Inflammatory macrophage treated with lipopolysaccharide for 4 hours (primary cell): ENCODE measurements around the gene EPB41L1.

Source experiments
- DNase-seq: peaks from one replicate; pipeline ENCODE4 v3.0.0-alpha.2; 2020

Gene EPB41L1

DNA sequence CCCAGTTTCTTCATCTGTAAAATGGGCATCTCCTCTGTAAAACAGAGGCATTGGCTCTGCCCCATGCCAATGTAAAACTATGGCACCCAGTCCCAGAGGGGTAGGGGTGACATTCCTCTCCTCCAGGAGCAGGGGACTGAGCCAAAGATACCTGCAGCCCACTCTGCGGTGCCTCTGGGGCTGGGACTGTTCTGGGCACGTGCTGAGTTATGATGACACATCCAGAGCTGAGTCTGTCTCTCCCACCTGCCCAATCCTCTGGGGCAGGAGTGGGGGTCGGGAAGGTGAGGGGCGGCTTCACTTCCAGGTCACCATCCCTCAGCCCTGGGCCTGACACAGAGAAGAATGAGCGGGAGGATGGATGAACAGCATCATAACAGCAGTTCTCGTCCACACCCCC lies 111.6 kb downstream of the EPB41L1 start:
- DNase-seq, result no peak

DNA sequence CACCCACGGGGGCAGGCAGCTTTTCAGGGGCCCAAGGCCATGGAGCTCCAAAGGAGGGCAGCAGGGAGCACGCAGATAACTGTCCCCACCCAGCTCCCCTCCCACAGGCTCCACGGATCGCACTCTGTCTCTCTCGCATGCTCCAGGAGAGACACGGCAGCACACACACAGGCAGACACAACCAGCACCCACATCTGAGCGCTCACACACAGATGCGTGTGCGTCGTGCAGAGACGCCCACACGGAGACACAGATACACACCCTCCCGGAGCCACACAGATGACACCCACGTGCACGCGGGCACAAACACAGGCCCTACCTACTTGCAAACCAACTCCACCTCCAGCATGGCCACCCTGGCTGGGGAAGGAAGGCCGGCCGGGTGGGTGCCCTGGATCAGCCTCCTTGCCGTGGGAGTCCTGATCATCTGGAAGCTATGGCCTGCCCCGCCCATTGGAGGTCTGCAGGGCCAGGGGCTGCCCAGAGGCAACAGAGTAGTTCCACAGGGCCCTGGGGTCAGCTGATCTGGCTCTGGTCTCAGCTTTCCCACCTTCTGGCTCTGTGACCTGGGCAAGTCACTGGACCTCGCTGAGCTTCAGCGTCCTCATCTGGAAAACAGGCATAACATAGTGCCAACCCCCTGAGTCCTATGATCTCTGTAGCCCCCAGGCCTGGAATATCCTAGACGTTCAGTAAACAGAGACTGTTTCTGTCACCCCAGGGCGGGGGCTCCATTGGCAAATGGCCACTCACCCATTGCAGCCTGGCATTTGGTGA lies 113.3 kb downstream of the EPB41L1 start:
- no peak for DNase-seq

DNA sequence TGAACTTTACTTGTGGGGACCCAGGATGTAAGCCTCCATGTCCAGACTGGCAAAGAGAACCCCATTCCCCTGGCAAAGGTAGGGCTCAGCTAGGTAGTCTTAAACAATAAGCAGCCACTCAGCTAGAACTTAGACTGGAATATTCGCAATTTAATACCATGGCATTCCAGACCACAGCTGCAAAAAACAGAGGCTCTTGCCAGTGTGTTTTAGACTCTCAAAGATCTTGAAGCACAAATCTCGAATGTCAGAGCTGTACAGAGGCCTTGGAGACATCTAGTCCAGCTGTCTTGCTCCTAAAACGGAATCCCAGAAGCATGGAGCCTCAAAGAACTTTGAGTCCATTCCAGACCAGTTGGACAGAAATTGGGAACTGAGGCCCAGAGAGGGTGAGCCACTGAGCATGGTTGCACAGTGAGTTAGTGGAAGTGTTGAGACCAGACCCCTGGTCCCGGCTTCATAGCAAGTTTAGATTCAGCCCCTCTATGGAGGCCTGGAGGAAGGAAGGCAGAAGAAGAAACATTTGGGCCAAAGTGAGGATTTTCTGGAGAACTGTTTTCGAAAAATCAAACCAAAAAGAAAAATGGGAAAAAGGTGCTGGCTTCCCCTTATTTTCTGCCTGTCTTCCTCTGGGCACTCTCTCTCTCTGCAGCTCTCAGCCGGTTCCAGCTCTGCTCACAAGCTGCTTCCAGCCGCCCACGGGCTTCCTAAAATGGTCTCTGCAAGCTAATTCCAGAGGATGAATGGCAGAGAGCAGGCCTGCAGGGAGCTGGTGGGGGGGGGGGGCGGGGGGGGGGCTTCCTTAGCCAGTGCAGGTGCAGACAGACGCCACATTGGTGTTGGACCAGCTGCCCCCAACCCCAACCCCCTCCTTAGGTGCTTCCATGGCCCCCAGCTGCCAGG lies 114.2 kb downstream of the EPB41L1 start:
- no peak for DNase-seq

DNA sequence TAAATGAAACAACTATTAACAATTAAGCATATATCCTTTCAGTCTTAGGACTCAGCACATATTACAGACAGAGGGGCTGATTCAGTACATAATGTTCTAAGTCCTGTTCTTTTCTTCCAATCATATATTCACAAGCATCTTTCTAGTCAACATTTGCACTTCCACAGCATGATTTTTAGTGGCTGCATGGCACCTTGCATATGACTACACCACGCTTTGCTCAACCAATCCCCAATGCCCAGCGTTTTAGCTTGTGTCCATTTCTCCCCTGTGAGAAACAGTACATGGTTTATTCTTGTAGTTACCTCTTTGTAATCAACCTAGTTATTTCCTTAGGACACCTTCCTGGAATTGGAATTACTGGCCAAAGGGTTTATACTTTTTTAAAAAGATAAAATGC lies 115.0 kb downstream of the EPB41L1 start:
- DNase-seq, result no peak

DNA sequence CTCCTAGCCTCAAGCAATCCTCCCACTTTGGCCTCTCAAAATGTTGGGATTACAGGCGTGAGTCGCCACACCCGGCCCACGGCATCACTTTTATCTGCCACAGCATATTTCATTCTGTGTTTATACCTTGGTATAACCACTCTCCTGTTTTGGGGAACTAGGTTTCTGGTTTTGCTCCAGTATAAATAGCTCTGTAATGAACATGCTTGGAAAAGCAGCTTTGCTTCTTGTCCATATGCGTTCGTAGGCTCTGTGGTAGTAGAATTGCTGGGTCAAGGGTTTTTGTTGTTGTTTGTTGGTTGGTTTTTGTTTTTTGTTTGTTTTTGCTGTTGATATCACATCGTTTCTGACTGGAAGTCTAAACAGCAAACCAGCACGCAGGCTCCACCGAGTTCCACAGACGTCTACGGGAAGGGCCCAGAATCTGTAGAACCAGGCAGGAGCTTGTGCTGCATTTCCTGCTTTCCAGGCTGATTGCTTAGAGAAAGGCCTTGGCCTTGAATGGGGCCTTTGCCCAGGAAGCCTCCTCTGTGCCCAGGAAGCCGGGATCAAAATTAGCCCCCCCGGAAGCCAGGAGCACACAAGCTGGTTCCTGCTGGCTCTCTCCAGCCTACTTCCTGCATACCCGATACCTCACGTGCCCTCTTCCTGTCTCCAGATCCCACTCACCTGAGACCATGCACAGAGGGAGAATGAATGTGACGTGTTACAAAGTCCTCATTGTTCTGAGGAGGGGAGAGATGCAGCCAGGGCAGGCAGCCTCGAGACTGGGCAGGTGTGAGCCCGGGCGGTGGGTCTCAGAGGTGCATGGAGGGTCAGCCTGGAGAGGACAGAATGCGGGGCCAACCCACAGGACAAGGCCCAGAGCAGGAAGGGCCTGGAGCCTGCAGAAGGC lies 116.5 kb downstream of the EPB41L1 start:
- DNase-seq, result no peak

DNA sequence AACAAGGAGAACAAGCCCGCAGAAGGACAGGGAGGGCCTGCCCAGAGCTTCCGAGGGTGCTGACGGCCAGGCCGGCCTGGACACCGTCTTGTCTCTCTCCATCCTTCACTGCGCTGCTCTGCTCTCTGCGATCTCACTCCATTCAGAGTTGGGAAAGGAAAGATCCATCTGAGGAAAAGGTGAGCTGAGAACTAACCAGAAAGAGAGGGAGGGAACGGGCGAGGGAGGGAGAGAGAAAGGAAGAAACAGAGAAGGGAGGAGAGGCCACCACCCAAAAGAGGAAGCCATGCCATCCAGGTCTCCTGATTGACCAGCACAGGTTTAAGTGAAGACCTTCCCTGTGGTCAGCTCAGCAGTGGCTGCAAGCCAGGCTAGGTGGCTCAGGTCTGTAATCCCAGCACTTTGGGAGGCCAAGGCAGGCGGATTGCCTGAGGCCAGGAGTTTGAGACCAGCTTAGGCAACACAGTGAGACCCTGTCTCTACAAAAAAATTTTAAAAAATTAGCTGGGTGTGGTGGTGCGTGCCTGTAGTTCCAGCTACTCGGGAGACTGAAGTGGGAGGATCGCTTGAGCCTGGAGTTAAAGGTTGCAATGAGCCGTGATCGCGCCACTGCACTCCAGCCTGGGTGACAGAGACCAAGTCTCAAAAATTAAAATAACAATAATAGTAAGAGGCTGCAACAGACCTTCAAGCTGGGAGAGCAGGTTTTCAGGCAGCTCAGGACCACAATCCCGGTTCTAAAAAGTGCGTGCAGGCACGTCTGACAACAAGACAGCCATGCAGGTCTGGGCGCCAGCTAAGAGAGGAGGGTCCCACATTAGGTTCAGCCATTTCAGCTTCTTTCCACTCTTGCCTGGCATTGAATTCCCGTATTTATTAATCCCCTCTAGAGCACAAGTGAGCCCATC lies 117.4 kb downstream of the EPB41L1 start:
- DNase-seq, result no peak

DNA sequence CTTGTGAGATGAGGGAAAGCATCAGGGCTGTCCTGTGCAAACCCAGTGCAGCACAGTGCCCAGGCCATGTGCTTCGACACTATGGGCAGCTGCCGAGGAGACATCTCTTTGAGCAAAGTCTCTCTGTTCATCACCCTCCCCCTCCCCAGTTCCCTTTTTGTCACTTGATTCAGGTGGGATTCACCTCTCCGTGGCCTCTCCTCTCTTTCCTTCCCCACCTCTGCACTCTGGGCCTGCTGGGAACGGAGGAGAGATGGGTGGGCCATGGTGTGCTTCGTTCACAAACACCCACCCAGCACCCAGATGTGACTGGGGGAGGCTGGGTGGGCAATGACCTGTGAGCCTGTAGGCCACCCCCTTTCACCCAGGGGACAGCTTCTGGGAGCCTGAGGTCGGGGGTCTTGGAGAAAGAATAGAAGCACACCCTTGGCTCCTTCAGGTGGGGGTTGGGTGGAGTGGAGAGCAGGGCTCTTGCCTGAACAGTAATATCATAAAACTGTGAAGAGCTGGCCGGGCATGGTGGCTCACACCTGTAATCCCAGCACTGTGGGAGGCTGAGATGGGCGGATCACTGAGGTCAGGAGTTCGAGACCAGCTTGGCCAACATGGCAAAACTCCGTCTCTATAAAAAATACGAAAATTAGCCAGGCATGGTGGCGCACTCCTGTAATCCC lies 118.1 kb downstream of the EPB41L1 start:
- DNase-seq, result no peak

DNA sequence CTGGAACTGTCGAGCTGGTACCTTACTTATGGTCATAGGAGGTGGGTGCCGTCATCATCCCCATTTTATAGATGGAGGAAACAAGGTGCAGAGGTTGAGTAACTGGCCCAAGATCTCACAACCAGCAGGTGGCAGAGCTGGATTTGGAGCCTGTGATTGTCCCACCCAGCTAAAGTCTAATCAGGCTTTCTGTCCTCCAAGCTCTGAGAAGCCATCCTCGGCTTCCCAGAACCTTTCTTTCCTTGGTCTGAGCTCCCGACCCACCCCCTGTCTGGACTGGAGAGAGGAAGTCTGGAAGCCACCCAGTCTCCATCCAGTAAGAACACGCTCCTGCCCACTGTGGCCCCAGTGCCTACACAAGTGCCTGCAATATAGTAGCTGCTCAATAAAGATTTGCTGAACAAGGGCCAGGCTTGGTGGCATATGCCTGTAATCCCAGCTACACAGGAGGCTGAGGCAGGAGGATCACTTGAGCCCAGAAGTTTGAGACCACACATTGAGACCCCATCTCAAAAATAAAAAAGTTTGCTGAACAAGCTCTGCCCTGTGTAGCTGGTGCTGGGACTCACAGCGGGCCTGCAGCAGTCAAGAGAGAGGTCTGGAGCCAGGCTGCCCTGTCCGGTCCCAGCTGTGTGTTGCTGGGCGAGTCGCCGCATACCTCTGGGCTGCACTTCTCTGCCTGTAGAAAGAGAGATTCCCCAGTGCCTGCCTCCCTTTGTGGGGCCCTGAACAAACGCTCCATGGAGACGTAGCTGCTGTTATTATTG lies 119.1 kb downstream of the EPB41L1 start:
- DNase-seq, result no peak

DNA sequence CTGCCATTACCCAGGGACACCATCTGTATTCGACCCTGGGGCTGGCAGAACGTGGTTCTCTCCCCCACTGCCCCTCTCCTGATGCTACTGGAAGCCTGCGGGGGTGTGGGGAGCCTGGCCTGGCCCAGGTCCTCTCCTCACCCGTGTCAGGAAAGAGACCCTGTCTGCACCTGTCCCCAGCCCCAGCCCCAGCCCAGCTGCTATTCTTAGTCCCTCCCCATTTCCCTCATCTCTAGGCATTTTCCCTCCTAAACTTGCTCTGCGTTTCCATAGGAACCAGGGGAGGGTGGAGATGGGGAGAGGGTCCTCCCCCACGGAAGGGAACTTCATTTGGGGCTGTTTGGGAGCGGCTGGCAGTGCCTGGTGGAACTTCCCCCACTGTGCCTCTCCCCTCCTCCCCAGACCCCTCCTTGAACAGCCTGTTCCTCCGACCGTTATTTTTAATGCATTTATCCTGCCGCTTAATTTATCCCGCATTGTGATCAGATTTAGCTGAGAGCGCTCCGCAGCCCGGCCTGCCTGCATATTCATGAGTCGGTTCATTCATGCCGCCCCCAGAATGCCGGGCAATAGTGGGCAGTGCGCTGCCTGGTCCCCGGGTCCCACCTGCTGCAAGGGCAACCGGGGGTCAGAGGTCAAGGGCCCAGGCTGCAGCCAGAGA lies 119.8 kb downstream of the EPB41L1 start:
- no peak for DNase-seq

DNA sequence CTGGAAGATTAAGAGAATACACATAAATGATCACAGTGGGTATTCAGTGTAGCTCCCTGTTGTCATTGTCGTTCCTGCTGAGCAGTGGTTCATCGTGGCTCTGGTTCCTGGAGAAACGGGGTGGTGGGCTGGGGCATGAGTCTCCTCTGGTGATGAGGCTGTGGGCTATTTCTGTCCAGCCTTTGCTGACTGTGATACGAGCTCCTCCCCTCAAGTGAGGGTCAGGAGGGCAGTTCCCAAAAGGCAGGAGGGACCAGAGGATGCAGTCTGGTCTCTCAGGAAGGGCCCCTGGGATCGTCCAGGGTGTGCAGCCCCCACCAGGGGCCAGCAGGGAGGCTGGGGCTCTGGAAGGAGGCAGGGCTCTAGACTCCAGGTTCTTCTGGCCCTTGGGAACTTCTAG lies 120.5 kb downstream of the EPB41L1 start:
- DNase-seq, result no peak

DNA sequence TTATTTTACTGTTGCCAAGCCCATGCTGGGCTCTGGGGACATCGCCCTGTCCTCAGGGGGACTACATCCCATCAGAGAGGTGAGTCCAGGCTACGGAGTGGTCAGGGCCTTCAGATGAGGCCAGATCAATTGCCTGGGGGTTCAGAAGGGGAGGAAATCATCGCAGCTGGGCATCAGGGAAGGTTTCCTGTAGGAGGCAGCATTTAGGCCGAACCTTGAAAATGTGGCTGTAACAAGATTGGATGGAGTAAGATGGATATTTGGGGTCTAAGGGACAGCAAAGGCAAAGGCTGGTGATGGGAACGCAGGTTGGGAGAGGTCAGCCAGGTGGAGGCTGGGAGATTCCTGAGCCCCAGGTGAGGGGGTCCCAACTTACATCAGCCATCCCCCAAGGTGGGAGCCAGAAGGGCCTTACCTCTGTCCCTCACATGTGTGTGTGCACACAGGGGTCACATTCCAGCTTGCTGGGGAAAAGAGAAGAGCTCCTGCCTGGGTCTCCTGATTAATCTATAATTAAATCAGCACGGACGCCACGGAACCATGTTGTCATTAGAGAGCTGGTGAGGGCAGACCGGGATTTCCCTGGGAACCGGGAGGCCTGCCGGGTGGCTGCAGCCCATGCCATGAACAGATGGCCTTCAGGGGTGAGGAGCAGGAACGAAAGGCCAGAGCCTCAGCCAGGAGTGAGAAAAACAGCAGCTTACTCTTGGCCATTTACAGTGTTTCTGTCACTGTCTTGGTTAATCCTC lies 121.1 kb downstream of the EPB41L1 start:
- no peak for DNase-seq

DNA sequence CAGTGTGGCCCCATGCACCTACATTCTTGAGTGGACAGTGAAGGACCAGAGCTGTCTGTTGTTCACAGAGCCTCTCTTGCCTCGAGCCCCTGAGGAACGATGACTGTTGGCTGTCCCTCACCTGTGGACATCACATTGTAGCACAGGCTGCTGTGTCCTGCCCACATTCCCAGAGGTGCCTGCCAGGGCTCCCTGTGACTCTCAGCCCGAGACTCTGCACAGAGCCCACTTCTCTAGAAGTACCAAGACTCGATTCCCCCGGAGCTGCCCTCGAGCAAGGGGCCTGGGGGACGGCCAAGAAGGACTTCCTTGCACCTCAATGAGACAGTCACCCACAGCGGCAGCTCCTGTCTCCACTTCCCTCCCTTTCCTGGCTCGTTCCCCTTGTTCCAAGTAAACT lies 123.0 kb downstream of the EPB41L1 start:
- no peak for DNase-seq

DNA sequence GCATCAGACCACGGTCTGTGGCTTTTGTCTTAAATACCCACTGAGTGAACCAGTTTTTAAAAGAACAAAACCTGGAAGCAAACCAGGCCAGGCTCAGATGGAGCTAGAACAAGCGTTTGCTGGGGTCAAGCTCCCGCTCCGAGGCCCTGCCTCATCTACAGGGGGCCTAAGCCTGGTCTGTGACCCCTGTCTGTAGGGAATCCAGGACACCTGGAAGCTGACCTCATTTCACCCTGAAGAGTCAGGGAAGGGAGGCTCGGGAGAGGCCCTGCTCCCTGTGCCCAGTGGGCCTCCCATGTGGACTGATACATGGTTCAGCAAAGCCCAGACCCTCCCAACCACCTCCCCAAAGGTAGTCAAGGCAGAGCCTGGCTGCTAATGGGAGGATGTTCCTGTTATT lies 124.8 kb downstream of the EPB41L1 start:
- no peak for DNase-seq

DNA sequence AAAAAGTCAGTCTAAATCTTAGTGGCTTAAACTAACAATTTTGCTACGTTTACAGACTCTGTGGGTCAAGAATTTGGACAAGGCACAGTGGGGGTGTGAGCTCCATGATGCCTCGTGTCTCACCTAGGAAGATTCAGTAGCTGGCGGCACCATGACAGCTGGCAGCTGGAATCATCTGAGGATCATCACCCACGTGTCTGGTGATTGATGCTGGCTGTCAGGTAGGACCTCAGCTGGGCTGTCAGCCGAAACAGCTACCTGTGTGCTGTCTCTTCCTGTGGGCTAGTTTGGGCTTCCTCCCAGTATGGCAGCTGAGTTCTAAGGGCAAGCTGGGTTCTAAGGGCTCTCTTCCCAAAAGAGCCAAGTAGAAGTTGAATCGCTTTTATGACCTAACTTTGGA lies 125.2 kb downstream of the EPB41L1 start:
- DNase-seq, result no peak

DNA sequence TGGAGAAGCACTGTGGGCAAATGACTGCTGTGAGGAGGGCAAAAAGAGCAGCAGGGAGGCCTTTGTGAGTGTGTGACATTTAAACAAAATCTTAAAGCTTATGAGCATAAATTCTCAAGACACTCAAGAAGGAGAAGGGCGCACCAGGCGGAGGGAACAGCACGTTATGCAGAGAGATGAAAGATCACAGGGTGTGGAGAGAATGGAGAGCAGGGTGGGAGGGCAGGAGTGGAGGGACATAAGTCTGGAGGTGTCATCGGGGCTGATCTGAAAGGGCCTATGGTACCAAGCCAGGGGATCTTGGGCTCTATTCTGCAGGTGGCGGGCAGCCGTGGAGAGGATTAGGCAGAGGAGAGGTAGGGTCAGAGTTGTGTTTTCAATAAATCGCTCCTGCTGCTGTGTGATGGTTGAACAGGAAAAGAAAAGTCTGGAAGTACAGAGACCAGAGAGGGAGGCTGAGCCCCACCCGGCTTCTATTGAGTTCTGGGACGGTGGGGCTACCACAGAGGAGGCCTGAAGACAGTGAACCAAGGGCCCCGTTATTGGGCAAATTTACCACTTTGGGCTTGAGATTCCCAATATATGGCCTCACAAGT lies 127.3 kb downstream of the EPB41L1 start:
- no peak for DNase-seq
